ENCODE measurements around the gene NINJ2. TPM values are rescaled to one million over a fixed set of nuclear protein-coding genes. Genes with fewer than 3 reads are reported as not detected.

Gene NINJ2
- total RNA-seq, 1 experiment from 2014 or later = not detected

DNA sequence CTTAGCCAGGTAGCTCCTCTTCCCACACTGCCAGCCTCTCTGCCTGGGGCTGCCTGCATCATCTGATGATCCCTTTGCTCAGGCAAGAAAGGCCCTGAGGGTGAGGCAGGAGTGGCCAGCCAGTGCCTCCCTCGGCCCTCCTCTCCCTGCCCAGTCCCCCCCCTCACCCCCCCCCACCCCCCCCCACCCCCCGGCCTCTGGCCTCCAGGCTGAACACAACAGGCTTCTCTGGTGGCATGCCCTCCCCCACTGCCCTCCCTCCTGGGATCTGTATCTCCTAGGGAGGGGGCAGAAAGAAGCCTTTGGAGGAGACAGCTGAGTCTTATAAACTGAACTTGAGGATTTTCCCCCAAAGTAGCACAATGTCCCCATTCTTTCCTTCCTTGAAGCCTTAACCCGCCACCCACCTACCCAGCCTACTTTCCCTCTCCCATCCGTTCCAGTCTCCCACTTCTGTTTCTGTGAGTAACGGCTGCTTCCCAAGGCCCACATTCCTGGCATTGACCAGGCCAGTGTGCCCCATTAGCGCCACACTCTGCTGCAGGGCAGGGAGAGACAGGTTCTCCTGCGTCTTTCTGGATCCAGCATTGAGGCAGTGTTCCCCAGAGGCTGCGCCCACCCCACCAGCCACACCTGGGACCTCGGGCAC, 121.4 kb downstream of the NINJ2 start:
- Histone ChIP-seq H3K9me3 (replicated peaks) (no peaks in the 10 kb centered on the region), H3K4me1 (replicated peaks) (peaks cover 5% of the 10 kb centered on the region), H3K27ac (no peak overlapping the region), H3K4me3 (no peak overlapping the region), H3K36me3 (no peaks in the 10 kb centered on the region), H3K27me3 (replicated peaks) (0 out of 2 replicates have a peak, but pooled peaks cover 5% of the 10 kb centered on the region)
- no peak for DNase-seq (ENCODE audit: low read depth in 1 of 2, low spot score in 2 of 2)

DNA sequence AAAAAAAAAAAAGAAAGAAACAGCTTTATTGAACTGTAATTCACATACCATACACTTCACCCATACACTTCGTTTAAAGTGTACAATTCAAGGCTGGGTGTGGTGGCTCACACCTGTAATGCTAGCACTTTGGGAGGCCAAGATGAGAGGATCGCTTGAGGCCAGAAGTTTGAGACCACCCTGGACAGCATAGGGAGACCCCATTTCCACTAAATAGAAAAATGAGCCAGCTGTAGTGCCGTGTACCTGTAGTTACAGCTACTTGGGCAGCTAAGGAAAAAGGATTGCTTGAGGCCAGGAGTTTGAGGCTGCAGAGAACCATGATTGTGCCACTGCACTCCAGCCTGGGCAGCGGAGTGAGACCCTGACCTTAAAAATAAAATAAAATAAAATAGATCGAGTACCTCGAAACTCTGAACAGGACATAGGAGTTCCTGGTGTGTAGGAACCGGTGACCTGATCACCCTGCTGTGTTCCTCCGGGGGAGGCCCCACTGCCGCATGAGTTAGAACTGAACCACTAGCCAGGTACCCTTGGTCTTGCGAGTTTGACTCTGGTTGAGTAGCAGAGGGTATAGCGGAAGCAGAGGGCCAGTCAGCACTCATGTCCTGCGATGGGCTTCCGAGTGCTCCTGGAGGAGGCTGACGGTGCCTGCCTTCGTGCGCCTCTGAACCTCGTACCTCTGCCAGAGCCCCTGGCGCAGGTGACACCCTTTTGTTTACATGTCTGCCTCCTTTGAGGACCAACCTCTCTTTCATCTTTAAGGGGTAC, 123.5 kb downstream of the NINJ2 start:
- Histone ChIP-seq H3K4me3 (no peak overlapping the region), H3K9me3 (replicated peaks) (no peaks in the 10 kb centered on the region), H3K27ac (no peak overlapping the region), H3K27me3 (replicated peaks) (no peaks in the 10 kb centered on the region), H3K4me1 (replicated peaks) (0 out of 2 replicates have a peak, but pooled peaks cover 3% of the 10 kb centered on the region), H3K36me3 (no peaks in the 10 kb centered on the region)
- DNase-seq (ENCODE audit: low read depth in 1 of 2, low spot score in 2 of 2) = no peak

DNA sequence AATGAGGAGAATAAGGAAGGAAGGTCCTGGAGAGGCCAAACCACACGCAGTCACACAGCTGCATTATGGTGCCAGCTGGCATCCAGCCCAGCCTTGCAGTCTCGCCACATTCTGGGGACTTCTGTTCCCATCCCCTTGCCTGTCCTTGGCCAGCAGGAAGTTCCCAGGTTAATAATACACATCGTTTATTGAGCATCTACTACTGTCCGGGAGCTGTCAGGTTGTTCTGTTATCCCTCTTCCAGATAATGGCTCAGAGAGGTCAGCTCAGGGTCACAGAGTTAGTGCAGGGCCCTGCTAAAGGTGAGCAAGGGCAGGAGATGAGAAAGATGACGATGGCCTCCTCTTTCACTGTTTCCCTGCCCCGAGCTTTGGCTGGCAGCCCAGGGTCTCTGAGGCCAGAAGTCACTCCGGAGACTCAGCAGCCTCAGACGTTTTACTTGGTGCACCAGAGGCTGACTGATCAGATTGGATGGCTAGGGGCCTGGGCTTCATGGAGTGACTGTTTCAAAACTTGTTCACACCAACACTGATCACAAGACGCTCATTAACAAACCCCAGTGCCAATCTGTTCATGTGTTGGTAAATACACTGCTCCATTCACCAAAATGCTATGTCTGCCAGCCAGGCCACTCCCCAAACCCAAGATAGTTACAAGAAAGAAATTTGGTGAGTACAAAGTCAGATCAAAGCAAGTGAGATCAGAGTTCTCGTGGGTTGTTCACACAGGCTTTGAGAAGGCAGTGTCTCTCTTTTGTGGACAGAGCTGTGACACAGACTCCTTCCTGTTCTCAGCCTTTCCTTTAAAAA, 124.3 kb downstream of the NINJ2 start:
- H3K27ac ChIP-seq = no peak overlapping the region
- no peaks in the 10 kb centered on the region for H3K36me3 ChIP-seq
- H3K9me3 ChIP-seq (replicated peaks) = no peaks in the 10 kb centered on the region
- H3K4me1 ChIP-seq (replicated peaks) = 0 out of 2 replicates have a peak, but pooled peaks cover 3% of the 10 kb centered on the region
- no peaks in the 10 kb centered on the region for H3K27me3 ChIP-seq (replicated peaks)
- no peak overlapping the region for H3K4me3 ChIP-seq
- DNase-seq (ENCODE audit: low read depth in 1 of 2, low spot score in 2 of 2) = no peak

DNA sequence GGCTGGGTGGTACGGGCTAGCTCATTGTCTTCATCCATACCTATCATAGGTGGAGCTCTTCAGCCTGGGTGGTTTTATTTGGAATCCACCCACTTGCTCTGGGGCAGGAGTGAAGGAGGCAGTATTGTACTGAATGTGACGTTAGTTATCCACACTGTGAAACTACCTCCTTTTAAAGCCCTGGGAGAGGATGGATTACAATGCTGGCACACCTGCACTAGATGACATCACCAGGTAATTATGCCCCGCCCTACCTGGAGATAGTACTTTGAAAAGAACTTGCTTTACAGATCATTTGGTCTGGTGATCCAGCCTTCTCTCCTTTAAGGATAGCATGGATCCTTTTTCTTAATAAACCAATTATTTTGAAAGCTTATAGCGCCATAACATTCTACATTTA, 125.5 kb downstream of the NINJ2 start:
- Histone ChIP-seq H3K9me3 (replicated peaks) (no peaks in the 10 kb centered on the region), H3K27me3 (replicated peaks) (no peaks in the 10 kb centered on the region), H3K4me3 (no peak overlapping the region), H3K4me1 (replicated peaks) (0 out of 2 replicates have a peak, but pooled peaks cover 3% of the 10 kb centered on the region), H3K27ac (no peak overlapping the region), H3K36me3 (no peaks in the 10 kb centered on the region)
- no peak for DNase-seq (ENCODE audit: low read depth in 1 of 2, low spot score in 2 of 2)

DNA sequence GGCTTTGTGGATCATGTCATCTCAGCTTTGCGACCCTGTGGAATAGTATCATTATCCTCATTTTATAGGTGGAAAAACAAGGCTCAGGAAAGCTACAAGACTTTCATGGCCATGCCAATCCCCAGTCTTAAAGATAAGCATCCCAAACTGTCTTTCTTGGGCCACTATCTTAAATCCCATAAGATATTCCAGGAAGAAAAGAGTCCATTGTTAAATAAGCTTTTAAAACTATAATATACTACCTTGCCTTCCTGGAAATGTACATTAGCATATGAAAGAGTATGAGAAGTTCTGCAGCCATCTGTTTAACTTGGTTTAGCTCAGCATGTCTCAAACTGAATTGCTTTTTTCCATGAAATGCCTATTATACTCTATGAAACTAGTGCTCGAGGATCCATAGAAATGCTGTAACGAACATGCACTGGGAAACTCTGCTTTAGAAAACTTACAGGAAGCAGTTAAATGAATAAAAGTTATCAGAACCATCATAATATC, 126.4 kb downstream of the NINJ2 start:
- H3K4me3 ChIP-seq = no peak overlapping the region
- no peak for DNase-seq (ENCODE audit: low read depth in 1 of 2, low spot score in 2 of 2)
- H3K4me1 ChIP-seq (replicated peaks) = 0 out of 2 replicates have a peak, but pooled peaks cover 3% of the 10 kb centered on the region
- H3K36me3 ChIP-seq = no peaks in the 10 kb centered on the region
- H3K27ac ChIP-seq = no peak overlapping the region
- no peaks in the 10 kb centered on the region; the same call in 1 of the 2 replicates for H3K9me3 ChIP-seq (replicated peaks)
- no peaks in the 10 kb centered on the region for H3K27me3 ChIP-seq (replicated peaks)

DNA sequence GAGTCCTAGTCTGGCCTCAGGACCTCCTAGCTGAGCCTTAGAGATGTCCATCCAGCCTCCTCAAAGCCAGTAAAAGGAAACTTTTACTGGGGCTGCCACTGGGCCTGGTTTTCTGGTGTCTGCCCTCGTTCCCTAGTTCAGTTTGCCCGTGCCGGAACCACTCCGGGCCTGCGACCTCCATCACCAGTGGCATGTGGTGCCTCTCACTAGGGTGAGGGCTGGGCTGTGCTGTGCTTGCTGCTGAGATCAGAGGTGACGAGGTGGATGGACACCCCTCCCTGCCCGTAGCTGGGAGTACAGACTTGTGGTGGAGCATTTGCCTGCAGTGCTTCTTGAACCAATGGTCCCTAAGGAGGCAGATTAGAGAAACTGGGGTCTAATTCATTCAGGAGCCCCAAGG, 127.8 kb downstream of the NINJ2 start:
- H3K27me3 ChIP-seq (replicated peaks) = no peaks in the 10 kb centered on the region
- no peak overlapping the region for H3K27ac ChIP-seq
- DNase-seq (ENCODE audit: low read depth in 1 of 2, low spot score in 2 of 2) = no peak
- H3K4me3 ChIP-seq = no peak overlapping the region
- no peaks in the 10 kb centered on the region for H3K36me3 ChIP-seq
- 0 out of 2 replicates have a peak, but pooled peaks cover 3% of the 10 kb centered on the region for H3K4me1 ChIP-seq (replicated peaks)
- no peaks in the 10 kb centered on the region; the same call in 1 of the 2 replicates for H3K9me3 ChIP-seq (replicated peaks)

DNA sequence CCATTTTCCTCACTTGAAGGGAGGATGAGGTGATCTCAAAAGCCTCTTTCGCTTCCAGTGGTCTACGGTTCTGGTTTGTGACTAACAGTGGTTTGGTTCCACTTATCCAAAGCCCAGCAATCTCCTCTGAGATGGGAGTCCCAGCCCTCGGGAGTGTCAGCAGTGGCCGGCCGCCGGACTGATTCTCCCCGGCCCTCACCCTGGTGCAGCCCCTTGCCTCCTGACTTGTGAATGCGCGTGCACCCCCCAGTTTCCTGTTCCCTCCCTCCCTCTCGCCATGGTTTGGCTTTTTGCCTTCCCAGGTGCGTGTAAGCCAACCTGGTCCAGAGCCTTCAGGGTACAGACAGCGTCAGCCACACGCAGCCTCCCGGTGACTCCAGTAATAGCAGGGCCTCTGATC, 129.0 kb downstream of the NINJ2 start:
- H3K36me3 ChIP-seq = no peaks in the 10 kb centered on the region
- 0 out of 2 replicates have a peak, but pooled peaks cover 3% of the 10 kb centered on the region for H3K4me1 ChIP-seq (replicated peaks)
- no peaks in the 10 kb centered on the region for H3K27me3 ChIP-seq (replicated peaks)
- H3K27ac ChIP-seq = no peak overlapping the region
- no peak overlapping the region for H3K4me3 ChIP-seq
- no peaks in the 10 kb centered on the region; the same call in 1 of the 2 replicates for H3K9me3 ChIP-seq (replicated peaks)
- DNase-seq (ENCODE audit: low read depth in 1 of 2, low spot score in 2 of 2) = no peak

DNA sequence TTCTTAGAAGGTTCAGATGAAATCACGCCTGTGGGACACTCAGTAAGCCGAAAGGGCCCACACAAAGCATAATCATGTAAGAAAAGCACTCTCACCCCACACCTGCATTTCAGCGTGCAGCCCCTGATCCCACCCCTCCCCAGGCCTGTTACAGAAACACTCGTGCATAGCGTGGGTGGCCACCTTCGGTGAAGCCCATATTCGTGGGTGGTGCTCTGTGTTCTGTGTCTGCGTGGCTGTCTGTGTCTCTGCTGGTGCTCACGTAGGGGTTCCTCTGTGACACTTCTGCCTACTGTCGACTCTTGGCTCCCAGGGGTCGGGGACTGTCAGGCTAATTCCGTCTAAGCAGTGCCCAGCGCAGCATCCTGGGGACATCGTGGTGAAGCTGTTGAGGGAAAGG, 129.5 kb downstream of the NINJ2 start:
- no peaks in the 10 kb centered on the region for H3K4me1 ChIP-seq (replicated peaks)
- no peak overlapping the region for H3K4me3 ChIP-seq
- H3K36me3 ChIP-seq = no peaks in the 10 kb centered on the region
- H3K27me3 ChIP-seq (replicated peaks) = no peaks in the 10 kb centered on the region
- no peak overlapping the region for H3K27ac ChIP-seq
- no peak for DNase-seq (ENCODE audit: low read depth in 1 of 2, low spot score in 2 of 2)
- peaks cover under 1% of the 10 kb centered on the region; the same call in 1 of the 2 replicates for H3K9me3 ChIP-seq (replicated peaks)

DNA sequence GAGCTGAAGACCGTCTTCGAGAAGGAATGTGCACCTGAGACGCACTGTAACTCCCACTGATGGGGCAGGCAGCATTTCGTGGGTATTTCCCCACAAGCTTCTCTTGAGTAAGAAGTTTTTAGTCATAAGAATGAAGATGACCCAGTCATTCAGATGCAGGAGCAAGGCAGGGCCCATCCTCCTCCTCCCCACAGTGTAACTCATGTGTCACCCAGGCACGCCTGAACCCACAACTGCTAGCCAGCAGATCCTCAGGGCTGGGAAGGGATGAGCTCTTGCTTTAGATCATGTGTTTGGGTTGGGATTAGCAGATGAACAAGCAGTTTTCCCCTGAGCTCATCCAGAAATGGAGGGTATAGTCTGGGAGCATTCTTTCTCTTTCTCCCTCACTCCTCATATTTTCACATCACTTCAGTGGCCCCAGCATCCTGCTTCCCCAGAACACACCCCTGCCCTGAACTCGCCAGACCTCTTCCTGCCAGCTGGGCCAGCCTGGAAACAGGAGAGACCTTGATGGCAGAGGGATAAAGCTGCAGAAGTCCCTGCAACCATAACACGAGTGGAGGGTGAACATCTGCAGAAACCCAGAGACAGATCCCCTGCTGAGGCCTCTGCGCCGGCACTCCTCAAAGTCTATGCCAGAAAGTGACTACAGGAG, 130.2 kb downstream of the NINJ2 start:
- Histone ChIP-seq H3K4me3 (no peak overlapping the region), H3K4me1 (replicated peaks) (no peaks in the 10 kb centered on the region), H3K27me3 (replicated peaks) (no peaks in the 10 kb centered on the region), H3K9me3 (replicated peaks) (peaks cover 2% of the 10 kb centered on the region; the same call in 1 of the 2 replicates), H3K36me3 (no peaks in the 10 kb centered on the region), H3K27ac (no peak overlapping the region)
- DNase-seq (ENCODE audit: low read depth in 1 of 2, low spot score in 2 of 2) = no peak

DNA sequence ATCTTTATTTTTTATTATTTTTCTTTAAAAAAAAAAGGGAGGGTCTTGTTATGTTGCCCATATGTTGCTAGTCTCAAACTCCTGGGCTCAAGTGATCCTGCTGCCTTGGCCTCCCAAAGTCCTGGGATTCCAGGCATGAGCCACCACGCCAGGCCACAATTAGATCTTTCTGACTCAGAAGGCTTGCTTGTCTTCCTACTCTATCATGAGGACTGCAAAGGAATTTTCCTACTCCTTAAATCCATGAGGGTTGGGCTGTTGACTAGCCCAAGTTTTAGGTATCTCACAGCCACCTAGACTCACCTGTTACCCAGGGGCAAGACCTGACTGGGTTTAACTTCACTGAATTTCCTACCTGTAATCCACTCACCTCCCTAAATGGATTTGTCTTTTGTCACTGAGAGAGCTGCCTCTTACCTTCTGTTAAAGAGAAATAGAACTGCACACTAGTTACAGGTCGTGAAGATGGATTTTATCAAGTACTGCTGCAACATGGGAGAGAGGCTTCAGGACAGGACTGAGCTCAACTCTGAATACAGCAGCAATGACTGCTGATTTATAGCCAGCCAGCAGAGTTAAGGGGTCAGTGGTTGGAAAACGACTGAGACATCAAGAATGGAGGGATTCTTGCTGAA, 131.2 kb downstream of the NINJ2 start:
- Histone ChIP-seq H3K27ac (no peak overlapping the region), H3K36me3 (no peaks in the 10 kb centered on the region), H3K9me3 (replicated peaks) (peaks cover 2% of the 10 kb centered on the region; the same call in 1 of the 2 replicates), H3K4me3 (no peak overlapping the region), H3K27me3 (replicated peaks) (no peaks in the 10 kb centered on the region), H3K4me1 (replicated peaks) (no peaks in the 10 kb centered on the region)
- no peak for DNase-seq (ENCODE audit: low read depth in 1 of 2, low spot score in 2 of 2)

DNA sequence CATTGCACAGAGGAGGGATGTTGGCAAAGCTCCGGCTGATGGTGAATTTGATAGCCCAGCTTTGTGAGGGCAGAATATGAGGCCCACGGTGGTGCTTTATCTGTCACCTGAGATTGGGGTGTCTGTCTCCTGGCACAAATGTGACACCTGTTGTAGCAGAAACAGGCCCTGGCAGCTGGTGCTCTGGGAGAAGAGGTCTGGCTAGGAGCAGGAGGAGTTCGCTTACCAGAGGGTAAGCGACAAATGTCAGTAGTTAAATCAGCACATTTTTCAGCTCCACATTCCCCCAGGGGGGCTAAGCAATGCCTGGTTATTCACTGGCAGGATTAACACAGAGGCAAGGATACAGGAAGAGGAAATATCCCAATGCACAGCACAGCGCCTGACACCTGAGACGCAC, 132.4 kb downstream of the NINJ2 start:
- Histone ChIP-seq H3K27me3 (replicated peaks) (no peaks in the 10 kb centered on the region), H3K4me3 (no peak overlapping the region), H3K4me1 (replicated peaks) (no peaks in the 10 kb centered on the region), H3K27ac (no peak overlapping the region), H3K36me3 (no peaks in the 10 kb centered on the region), H3K9me3 (replicated peaks) (peaks cover 2% of the 10 kb centered on the region; the same call in 1 of the 2 replicates)
- DNase-seq (ENCODE audit: low read depth in 1 of 2, low spot score in 2 of 2) = no peak

DNA sequence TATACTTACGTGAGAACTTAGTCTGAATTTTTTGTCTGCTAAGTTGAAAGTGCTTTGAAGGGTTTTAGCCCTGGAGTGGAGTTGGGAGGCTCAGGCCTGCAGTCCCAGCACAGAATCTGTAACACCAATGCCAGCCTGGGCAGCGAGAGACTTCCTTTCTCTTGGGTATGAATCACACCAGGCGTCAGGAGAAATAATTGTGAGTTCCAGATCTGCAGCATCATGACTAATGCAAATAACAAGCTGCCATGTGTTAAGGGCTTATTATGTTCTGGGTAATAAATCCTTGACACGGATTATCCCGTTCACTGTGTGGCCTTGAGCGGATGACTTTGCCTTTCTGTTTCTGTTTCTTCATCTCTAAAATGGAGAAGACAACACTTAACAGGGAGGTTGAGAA, 132.9 kb downstream of the NINJ2 start:
- Histone ChIP-seq H3K27ac (no peak overlapping the region), H3K4me1 (replicated peaks) (no peaks in the 10 kb centered on the region), H3K4me3 (no peak overlapping the region), H3K27me3 (replicated peaks) (no peaks in the 10 kb centered on the region), H3K9me3 (replicated peaks) (peaks cover 2% of the 10 kb centered on the region; the same call in 1 of the 2 replicates), H3K36me3 (no peaks in the 10 kb centered on the region)
- no peak for DNase-seq (ENCODE audit: low read depth in 1 of 2, low spot score in 2 of 2)

DNA sequence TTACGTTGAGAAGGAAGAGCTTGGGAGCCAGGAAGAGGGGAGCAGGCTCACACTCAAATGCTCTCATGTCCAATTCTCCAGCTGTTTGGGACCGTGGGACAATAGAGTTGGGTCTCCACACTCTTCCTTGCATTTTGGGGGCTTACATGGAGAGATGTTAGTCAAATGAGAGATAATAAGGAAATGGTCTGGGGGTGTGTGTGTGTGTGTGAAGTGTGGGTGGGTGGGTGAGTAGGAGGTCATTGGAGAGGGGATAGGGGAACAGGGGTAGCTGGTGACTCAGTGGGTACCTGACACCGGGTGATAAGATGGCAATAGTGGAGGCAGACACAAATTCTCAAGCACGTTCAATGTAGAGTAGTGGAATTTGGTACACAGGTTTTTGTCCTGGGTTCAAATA, 135.5 kb downstream of the NINJ2 start:
- H3K36me3 ChIP-seq = no peaks in the 10 kb centered on the region

More for the DNA sequence above, 135.5 kb downstream of the NINJ2 start:
- H3K27me3 ChIP-seq (replicated peaks) = peaks cover 3% of the 10 kb centered on the region; the same call in 1 of the 2 replicates
- DNase-seq (ENCODE audit: low read depth in 1 of 2, low spot score in 2 of 2) = no peak
- H3K27ac ChIP-seq = no peak overlapping the region
- no peak overlapping the region for H3K4me3 ChIP-seq
- H3K9me3 ChIP-seq (replicated peaks) = peaks cover 2% of the 10 kb centered on the region; the same call in 1 of the 2 replicates
- H3K4me1 ChIP-seq (replicated peaks) = no peaks in the 10 kb centered on the region

Data from SJSA1 (cell line).